H1 (cell line): ENCODE measurements around the gene R3HDML. TPM values are rescaled to one million over a fixed set of nuclear protein-coding genes. Genes with fewer than 3 reads are reported as not detected.

Experiments used
- BRCA1 ChIP-seq: IDR thresholded peaks from 2 replicates; pipeline ENCODE4 v1.6.1; 2012; ENCODE audit warnings: low read depth, low read length, improper control_type of control experiment
- EZH2 ChIP-seq: fragments of 200-600 bp; sonication (generic); IDR thresholded peaks from 2 replicates; pipeline ENCODE4 v1.7.1; 2012; ENCODE audit warnings: low read depth, mild to moderate bottlenecking, moderate library complexity, low read length, inconsistent platforms; ENCODE audit not compliant: severe bottlenecking
- GABPA ChIP-seq: IDR thresholded peaks from 2 replicates; pipeline ENCODE4 v1.6.1; 2011; ENCODE audit warnings: mild to moderate bottlenecking, low read length, moderate library complexity, borderline replicate concordance; ENCODE audit not compliant: insufficient read depth
- JUND ChIP-seq: IDR thresholded peaks from 2 replicates; pipeline ENCODE4 v1.6.1; 2011; ENCODE audit warnings: mild to moderate bottlenecking, improper control_type of control experiment, low read length
- PHF8 ChIP-seq: fragments of 200-600 bp; sonication (generic); conservative IDR thresholded peaks from 2 replicates; pipeline ENCODE4 v1.7.1; 2012; ENCODE audit warnings: low read depth, mild to moderate bottlenecking, inconsistent platforms, low read length, moderate library complexity
- RAD21 ChIP-seq, 2 experiments: IDR thresholded peaks in 1 of 2; conservative IDR thresholded peaks in 1 of 2; 2 replicates each; pipeline ENCODE4 v1.6.1; 2011; ENCODE audit warnings: low read depth in 2 of 2, low read length in 2 of 2, improper control_type of control experiment in 1 of 2, inconsistent platforms in 1 of 2, mild to moderate bottlenecking in 1 of 2, moderate library complexity in 1 of 2
- SIRT6 ChIP-seq: IDR thresholded peaks from one replicate; pipeline ENCODE4 v1.7.1; 2012; ENCODE audit warnings: low read length, inconsistent platforms
- TAF1 ChIP-seq: IDR thresholded peaks from 2 replicates; pipeline ENCODE4 v1.6.1; 2011; ENCODE audit warnings: mild to moderate bottlenecking, low read depth, low read length
- TBP ChIP-seq: IDR thresholded peaks from 2 replicates; pipeline ENCODE4 v1.6.1; 2011; ENCODE audit warnings: low read depth, low read length, improper control_type of control experiment
- polyA plus RNA-seq, 7 experiments: library from polyadenylated mRNA; depleted of rRNA in 3 of 7; stranded (reverse) in 5 of 7; unstranded in 2 of 7; fragments of >200 nt in 5 of 7; fragments of 200-250 nt in 2 of 7; gene quantifications; 1 replicate in 5 of 7; 2 replicates in 1 of 7; 4 replicates in 1 of 7; pipeline versions ENCODE4 v1.2.1 to v1.2.3, GENCODE V29; 2011 to 2013; ENCODE audit warnings: missing spikeins in 2 of 7, mixed read lengths in 2 of 7
- total RNA-seq: library from RNA; stranded (reverse); fragmentation: NEBNext Ultra II Directional; extraction: Animal tissue kit (Norgen Biotek cat#: 25700); gene quantifications from 2 replicates; pipeline ENCODE4 v1.2.1, GENCODE V29; 2021
- TF ChIP-seq, protein P1 (sequence below): fragments of 300-600 bp; sonication (generic); IDR thresholded peaks from 2 replicates; pipeline ENCODE4 v1.7.1; 2012; ENCODE audit warnings: low read length, moderate library complexity, mild to moderate bottlenecking, inconsistent platforms; ENCODE audit not compliant: insufficient replicate concordance

The R3HDML gene
- total and polyA plus RNA-seq, 2 of the 8 experiments (the other 6 are each of a cell fraction or from before 2014, with no cell fraction given), result not detected

DNA sequence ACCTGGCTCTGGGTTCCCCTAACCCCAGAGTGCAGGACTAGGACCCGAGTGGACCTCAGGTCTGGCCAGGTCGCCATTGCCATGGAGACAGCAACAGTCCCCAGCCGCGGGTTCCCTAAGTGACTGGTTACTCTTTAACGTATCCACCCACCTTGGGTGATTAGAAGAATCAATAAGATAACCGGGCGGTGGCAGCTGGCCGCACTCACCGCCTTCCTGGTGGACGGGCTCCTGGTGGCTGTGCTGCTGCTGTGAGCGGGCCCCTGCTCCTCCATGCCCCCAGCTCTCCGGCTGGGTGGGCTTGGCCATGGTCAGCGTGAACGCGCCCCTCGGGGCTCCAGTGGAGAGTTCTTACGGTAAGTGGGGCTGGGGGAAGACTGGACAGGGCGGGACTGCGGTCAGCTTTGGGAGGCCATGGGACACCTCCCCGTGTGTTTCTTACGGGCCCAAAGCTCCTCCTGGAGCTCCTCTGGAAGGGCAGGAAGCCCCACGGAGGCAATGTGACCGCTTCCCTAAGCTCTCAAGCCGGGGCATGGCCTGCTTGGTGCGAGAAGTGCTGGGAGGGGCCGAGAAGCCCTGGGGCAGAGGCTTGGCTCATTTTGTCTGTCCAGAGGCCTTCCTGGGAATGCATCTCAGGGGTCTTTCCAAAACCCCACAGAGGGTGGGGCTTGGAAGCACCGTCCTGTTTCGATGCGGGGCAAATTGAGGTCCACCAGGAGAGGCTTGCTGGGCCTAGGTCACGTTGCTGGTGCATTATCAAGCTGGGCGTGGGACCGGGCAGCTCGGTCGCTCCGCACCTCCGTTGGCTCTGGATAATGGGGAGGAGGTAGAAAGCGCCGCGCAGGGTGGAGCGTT lies 18.9 kb downstream of the R3HDML start, which contains the start of gene HNF4A (continued):
- TF ChIP-seq, protein P1, sequence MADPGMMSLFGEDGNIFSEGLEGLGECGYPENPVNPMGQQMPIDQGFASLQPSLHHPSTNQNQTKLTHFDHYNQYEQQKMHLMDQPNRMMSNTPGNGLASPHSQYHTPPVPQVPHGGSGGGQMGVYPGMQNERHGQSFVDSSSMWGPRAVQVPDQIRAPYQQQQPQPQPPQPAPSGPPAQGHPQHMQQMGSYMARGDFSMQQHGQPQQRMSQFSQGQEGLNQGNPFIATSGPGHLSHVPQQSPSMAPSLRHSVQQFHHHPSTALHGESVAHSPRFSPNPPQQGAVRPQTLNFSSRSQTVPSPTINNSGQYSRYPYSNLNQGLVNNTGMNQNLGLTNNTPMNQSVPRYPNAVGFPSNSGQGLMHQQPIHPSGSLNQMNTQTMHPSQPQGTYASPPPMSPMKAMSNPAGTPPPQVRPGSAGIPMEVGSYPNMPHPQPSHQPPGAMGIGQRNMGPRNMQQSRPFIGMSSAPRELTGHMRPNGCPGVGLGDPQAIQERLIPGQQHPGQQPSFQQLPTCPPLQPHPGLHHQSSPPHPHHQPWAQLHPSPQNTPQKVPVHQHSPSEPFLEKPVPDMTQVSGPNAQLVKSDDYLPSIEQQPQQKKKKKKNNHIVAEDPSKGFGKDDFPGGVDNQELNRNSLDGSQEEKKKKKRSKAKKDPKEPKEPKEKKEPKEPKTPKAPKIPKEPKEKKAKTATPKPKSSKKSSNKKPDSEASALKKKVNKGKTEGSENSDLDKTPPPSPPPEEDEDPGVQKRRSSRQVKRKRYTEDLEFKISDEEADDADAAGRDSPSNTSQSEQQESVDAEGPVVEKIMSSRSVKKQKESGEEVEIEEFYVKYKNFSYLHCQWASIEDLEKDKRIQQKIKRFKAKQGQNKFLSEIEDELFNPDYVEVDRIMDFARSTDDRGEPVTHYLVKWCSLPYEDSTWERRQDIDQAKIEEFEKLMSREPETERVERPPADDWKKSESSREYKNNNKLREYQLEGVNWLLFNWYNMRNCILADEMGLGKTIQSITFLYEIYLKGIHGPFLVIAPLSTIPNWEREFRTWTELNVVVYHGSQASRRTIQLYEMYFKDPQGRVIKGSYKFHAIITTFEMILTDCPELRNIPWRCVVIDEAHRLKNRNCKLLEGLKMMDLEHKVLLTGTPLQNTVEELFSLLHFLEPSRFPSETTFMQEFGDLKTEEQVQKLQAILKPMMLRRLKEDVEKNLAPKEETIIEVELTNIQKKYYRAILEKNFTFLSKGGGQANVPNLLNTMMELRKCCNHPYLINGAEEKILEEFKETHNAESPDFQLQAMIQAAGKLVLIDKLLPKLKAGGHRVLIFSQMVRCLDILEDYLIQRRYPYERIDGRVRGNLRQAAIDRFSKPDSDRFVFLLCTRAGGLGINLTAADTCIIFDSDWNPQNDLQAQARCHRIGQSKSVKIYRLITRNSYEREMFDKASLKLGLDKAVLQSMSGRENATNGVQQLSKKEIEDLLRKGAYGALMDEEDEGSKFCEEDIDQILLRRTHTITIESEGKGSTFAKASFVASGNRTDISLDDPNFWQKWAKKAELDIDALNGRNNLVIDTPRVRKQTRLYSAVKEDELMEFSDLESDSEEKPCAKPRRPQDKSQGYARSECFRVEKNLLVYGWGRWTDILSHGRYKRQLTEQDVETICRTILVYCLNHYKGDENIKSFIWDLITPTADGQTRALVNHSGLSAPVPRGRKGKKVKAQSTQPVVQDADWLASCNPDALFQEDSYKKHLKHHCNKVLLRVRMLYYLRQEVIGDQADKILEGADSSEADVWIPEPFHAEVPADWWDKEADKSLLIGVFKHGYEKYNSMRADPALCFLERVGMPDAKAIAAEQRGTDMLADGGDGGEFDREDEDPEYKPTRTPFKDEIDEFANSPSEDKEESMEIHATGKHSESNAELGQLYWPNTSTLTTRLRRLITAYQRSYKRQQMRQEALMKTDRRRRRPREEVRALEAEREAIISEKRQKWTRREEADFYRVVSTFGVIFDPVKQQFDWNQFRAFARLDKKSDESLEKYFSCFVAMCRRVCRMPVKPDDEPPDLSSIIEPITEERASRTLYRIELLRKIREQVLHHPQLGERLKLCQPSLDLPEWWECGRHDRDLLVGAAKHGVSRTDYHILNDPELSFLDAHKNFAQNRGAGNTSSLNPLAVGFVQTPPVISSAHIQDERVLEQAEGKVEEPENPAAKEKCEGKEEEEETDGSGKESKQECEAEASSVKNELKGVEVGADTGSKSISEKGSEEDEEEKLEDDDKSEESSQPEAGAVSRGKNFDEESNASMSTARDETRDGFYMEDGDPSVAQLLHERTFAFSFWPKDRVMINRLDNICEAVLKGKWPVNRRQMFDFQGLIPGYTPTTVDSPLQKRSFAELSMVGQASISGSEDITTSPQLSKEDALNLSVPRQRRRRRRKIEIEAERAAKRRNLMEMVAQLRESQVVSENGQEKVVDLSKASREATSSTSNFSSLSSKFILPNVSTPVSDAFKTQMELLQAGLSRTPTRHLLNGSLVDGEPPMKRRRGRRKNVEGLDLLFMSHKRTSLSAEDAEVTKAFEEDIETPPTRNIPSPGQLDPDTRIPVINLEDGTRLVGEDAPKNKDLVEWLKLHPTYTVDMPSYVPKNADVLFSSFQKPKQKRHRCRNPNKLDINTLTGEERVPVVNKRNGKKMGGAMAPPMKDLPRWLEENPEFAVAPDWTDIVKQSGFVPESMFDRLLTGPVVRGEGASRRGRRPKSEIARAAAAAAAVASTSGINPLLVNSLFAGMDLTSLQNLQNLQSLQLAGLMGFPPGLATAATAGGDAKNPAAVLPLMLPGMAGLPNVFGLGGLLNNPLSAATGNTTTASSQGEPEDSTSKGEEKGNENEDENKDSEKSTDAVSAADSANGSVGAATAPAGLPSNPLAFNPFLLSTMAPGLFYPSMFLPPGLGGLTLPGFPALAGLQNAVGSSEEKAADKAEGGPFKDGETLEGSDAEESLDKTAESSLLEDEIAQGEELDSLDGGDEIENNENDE, result no peak
- TF ChIP-seq EZH2 (no peak), JUND (no peak), PHF8 (no peak), TBP (no peak), BRCA1 (no peak), SIRT6 (no peak), RAD21 (IDR thresholded peaks at IDR 0.05 in 1 of 2, conservative IDR thresholded peaks at IDR 0.05 in 1 of 2; ENCODE audit: low read depth in 2 of 2, low read length in 2 of 2) (no peak), GABPA (no peak), TAF1 (no peak)
